DMS114 treated with DMSO at 0.1 percent for 48 hours (cell line): ENCODE data around the gene PEX11G.
"Not testable (repeated sequence)": the region's sequence is repeated elsewhere in the genome, so short reads cannot be mapped to it uniquely, and the experiment has no call there.

Source experiments
- DNase-seq: peaks from one replicate; lab custom pipeline; 2025; ENCODE audit not compliant: unreplicated experiment; lab: John Stamatoyannopoulos, UW

PEX11G gene

GRCh38 chr19:7441468-7442146, 47.2 kb downstream of the PEX11G start:
- no peak for DNase-seq

DNA sequence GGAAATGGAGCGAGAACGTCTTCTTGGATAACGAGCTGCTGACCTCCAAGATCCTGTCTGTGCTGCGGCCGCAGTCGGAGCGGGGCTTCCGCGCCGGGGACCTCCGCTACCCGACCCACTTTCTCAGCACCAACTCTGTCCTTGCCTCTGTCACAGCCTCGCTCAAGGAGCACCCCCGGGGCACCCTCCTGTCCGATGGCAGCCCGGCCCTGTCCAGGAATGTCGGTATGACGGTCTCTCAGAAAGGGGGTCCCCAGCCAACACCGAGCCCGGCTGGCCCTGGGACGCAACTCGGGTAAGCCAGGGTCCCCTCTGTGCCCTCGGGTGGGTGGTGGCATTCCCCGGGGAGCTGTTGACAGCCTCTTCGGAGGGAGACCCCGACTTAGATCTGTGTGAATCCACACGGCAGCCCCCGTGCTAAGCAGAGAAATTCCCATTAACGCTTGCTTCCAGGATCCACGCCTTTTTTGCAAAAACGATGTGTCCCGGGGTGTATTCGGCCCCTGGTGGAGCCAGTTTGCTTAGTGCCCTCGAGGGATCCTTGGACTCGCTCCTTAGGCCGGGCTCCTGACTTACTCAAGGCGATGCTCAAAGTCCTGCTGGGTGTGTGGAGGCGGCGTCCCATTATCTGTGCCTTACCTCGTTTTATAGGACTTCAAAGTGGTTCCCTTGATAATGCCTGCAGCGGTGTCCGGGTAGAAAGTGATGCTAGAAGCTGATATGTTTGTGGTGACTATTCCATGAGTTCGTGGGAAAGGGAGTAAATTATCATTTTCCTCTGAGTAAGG, 48.5 kb downstream of the PEX11G start:
- DNase-seq: no peak

GRCh38 chr19:7435586-7435985, 53.2 kb downstream of the PEX11G start:
- DNase-seq: no peak

- no peak for DNase-seq
Observed at GRCh38 chr19:7434391-7434790, 54.4 kb downstream of the PEX11G start.

DNA sequence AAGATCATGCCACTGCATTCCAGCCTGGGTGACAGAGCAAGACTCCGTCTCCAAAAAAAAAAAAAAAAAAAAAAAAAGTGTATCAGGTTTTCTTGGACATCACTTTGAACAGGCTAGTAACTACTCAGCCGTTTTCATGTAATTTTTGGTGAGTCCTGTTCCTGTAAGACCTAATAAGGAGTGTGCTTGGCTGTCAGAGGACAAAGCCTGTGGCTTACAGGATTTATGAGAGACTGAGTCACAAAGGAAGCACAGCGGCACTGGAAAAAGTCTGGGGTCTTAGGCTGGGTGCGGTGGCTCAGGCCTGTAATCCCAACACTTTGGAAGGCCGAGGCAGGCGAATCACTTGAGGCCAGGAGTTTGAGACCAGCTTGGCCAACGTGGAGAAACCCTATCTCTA, 55.4 kb downstream of the PEX11G start:
- DNase-seq: not testable (repeated sequence)

- DNase-seq: no peak
Observed at GRCh38 chr19:7429638-7430282, 59.1 kb downstream of the PEX11G start.

DNA sequence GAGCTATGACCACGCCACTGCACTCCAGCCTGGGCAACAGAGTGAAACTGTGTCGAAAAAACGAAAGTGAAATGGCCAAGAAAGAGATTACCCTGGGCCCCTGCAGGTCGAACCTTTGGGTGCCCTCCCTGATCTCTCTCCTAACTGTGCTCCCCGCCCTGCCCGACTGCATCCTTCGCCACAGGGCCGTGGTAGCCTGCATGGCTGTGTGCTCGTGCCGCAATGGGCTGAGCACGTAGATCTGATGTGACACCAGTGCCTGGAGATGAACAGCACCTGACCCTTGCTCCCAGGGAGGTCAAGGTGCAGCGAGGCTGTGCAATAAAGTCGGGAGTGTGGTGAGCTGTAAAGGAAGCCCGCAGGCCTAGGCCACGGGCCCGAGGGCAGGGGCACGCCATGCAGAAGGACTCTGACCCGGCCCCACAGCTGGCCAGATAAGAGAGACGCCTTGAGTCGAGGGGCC, 60.2 kb downstream of the PEX11G start:
- DNase-seq: no peak

DNA sequence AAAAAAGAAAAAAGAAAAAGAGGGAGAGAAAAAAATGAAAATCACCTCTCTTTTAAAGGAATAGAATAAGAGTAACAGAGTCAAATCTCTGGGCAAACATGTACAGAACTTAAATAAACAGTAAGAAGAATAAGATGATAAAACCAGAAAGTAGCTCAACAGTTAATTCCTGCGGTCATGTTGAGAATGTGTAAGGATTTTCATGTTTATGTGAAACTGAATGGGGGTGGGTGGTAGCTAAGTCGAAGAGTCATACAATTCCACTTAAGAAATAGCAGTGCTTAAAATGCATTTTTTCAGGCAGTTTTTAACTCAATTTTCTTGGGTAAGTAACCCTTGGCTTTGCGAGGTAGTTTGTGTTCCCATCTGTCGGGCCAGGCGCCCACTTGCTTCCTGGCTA, 60.9 kb downstream of the PEX11G start:
- DNase-seq: no peak

- no peak for DNase-seq
Observed at GRCh38 chr19:7426986-7427385, 61.8 kb downstream of the PEX11G start.
